ENCODE data around the gene MRPL21. TPM values are rescaled to one million over a fixed set of nuclear protein-coding genes. Genes with fewer than 3 reads are reported as not detected.
"Not testable (repeated sequence)": the region's sequence is repeated elsewhere in the genome, so short reads cannot be mapped to it uniquely, and the experiment has no call there.

Gene MRPL21
- total RNA-seq, 1 donor from 2014 or later, result 64.4 TPM

GRCh38 chr11:68862421-68862820 is 41.2 kb downstream of the MRPL21 start:
- peaks cover 12% of the 10 kb centered on the region for H3K27me3 Mint-ChIP-seq (ENCODE audit: low read depth)
- H3K36me3 Mint-ChIP-seq (ENCODE audit: low read depth), result peaks cover 10% of the 10 kb centered on the region
- peaks cover 6% of the 10 kb centered on the region for H3K9me3 Mint-ChIP-seq

GRCh38 chr11:68859123-68859522 is 44.5 kb downstream of the MRPL21 start:
- H3K4me3 Mint-ChIP-seq, result no peak overlapping the region
- peaks cover 41% of the 10 kb centered on the region for H3K27me3 Mint-ChIP-seq (ENCODE audit: low read depth)
- peaks cover 6% of the 10 kb centered on the region for H3K9me3 Mint-ChIP-seq
- no peak for TF ChIP-seq CTCF (conservative IDR thresholded peaks at IDR 0.05)
- peaks cover 8% of the 10 kb centered on the region for H3K4me1 Mint-ChIP-seq
- no peak overlapping the region for H3K27ac Mint-ChIP-seq (ENCODE audit: unreplicated experiment)
- peaks cover 10% of the 10 kb centered on the region for H3K36me3 Mint-ChIP-seq (ENCODE audit: low read depth)
- no peak for DNase-seq (ENCODE audit: low read depth, low spot score)

More at GRCh38 chr11:68862421-68862820, 41.2 kb downstream of the MRPL21 start:
- no peak for DNase-seq (ENCODE audit: low read depth, low spot score)
- no peak for TF ChIP-seq CTCF (conservative IDR thresholded peaks at IDR 0.05)
- Mint-ChIP-seq H3K4me3 (no peak overlapping the region), H3K4me1 (no peaks in the 10 kb centered on the region), H3K27ac (ENCODE audit: unreplicated experiment) (no peak overlapping the region)

- Mint-ChIP-seq H3K4me1 (peaks cover 13% of the 10 kb centered on the region), H3K9me3 (no peaks in the 10 kb centered on the region), H3K27ac (ENCODE audit: unreplicated experiment) (no peak overlapping the region), H3K27me3 (ENCODE audit: low read depth) (peaks cover 61% of the 10 kb centered on the region), H3K4me3 (no peak overlapping the region), H3K36me3 (ENCODE audit: low read depth) (no peaks in the 10 kb centered on the region)
- no peak for TF ChIP-seq CTCF (conservative IDR thresholded peaks at IDR 0.05)
- no peak for DNase-seq (ENCODE audit: low read depth, low spot score)
Measured at GRCh38 chr11:68857037-68857586, 46.5 kb downstream of the MRPL21 start.

- not testable (repeated sequence) for DNase-seq (ENCODE audit: low read depth, low spot score); H3K36me3 Mint-ChIP-seq (ENCODE audit: low read depth); H3K9me3 Mint-ChIP-seq; H3K4me3 Mint-ChIP-seq; H3K27ac Mint-ChIP-seq (ENCODE audit: unreplicated experiment)
- Mint-ChIP-seq H3K27me3 (ENCODE audit: low read depth) (peaks cover 65% of the 10 kb centered on the region), H3K4me1 (peaks cover 13% of the 10 kb centered on the region)
Measured at GRCh38 chr11:68856425-68857030, 47.1 kb downstream of the MRPL21 start.

- no peak for DNase-seq (ENCODE audit: low read depth, low spot score)
- Mint-ChIP-seq H3K9me3 (no peaks in the 10 kb centered on the region), H3K27ac (ENCODE audit: unreplicated experiment) (no peak overlapping the region), H3K4me3 (peak overlapping the region; percentile 62), H3K27me3 (ENCODE audit: low read depth) (peaks cover 76% of the 10 kb centered on the region), H3K36me3 (ENCODE audit: low read depth) (no peaks in the 10 kb centered on the region), H3K4me1 (peaks cover 13% of the 10 kb centered on the region)
- peak; percentile 36 for TF ChIP-seq CTCF (conservative IDR thresholded peaks at IDR 0.05)
Measured at GRCh38 chr11:68855205-68855981, 48.2 kb downstream of the MRPL21 start.

All from neural crest cell (in vitro differentiated cells).